Endothelial cell (in vitro differentiated cells): ENCODE results near the gene FBXO27. TPM values are rescaled to one million over a fixed set of nuclear protein-coding genes. Genes with fewer than 3 reads are reported as not detected.

Experiments used
- DNase-seq: peaks from one replicate; pipeline ENCODE4 v3.0.0; 2021; ENCODE audit warnings: low spot score
- H3K27ac Mint-ChIP-seq: one replicate; pipeline ENCODE4 v1.8.0; 2021; ENCODE audit warnings: mixed read lengths, inconsistent platforms; ENCODE audit not compliant: unreplicated experiment
- H3K27me3 Mint-ChIP-seq: one replicate; pipeline ENCODE4 v1.8.0; 2021; ENCODE audit warnings: mild to moderate bottlenecking, moderate library complexity, mixed read lengths, inconsistent platforms; ENCODE audit not compliant: unreplicated experiment
- H3K36me3 Mint-ChIP-seq: one replicate; pipeline ENCODE4 v1.8.0; 2021; ENCODE audit warnings: mild to moderate bottlenecking, low read depth, mixed read lengths, inconsistent platforms; ENCODE audit not compliant: unreplicated experiment
- H3K4me1 Mint-ChIP-seq: one replicate; pipeline ENCODE4 v1.8.0; 2021; ENCODE audit warnings: mild to moderate bottlenecking, mixed read lengths, inconsistent platforms; ENCODE audit not compliant: unreplicated experiment
- H3K4me3 Mint-ChIP-seq: one replicate; pipeline ENCODE4 v1.8.0; 2021; ENCODE audit warnings: mild to moderate bottlenecking, mixed read lengths, inconsistent platforms; ENCODE audit not compliant: unreplicated experiment
- H3K9me3 Mint-ChIP-seq: one replicate; pipeline ENCODE4 v1.8.0; 2021; ENCODE audit warnings: mixed read lengths, inconsistent platforms; ENCODE audit not compliant: unreplicated experiment
- CTCF ChIP-seq: fragments of 200-600 bp; sonication (generic); IDR thresholded peaks from one replicate; pipeline ENCODE4 v1.5.0; 2021; ENCODE audit warnings: antibody characterized with exemption; ENCODE audit not compliant: unreplicated experiment
- total RNA-seq: library from RNA; stranded (reverse); fragmentation: NEBNext Ultra II Directional; extraction: Animal tissue kit (Norgen Biotek cat#: 25700); gene quantifications from one replicate; pipeline ENCODE4 v1.2.1, GENCODE V29; 2021; ENCODE audit not compliant: unreplicated experiment

FBXO27 gene
- total RNA-seq, 1 donor from 2014 or later, result 4.0 TPM

GRCh38 chr19:39038098-39038497, 5.7 kb upstream of the FBXO27 start:
- DNase-seq, result peak; percentile 41
- no peaks in the 10 kb centered on the region for H3K36me3 Mint-ChIP-seq
- no peak overlapping the region for H3K27ac Mint-ChIP-seq
- TF ChIP-seq CTCF, result no peak
- H3K4me3 Mint-ChIP-seq, result no peak overlapping the region
- H3K27me3 Mint-ChIP-seq, result no peaks in the 10 kb centered on the region
- no peaks in the 10 kb centered on the region for H3K4me1 Mint-ChIP-seq
- no peaks in the 10 kb centered on the region for H3K9me3 Mint-ChIP-seq

- TF ChIP-seq CTCF, result no peak
- no peaks in the 10 kb centered on the region for H3K36me3 Mint-ChIP-seq
- no peak overlapping the region for H3K27ac Mint-ChIP-seq
- H3K9me3 Mint-ChIP-seq, result no peaks in the 10 kb centered on the region
- DNase-seq, result no peak
- H3K4me1 Mint-ChIP-seq, result no peaks in the 10 kb centered on the region
- no peak overlapping the region for H3K4me3 Mint-ChIP-seq
- H3K27me3 Mint-ChIP-seq, result no peaks in the 10 kb centered on the region
Observed at GRCh38 chr19:39037194-39037593, 4.8 kb upstream of the FBXO27 start.

- DNase-seq, result no peak
- no peaks in the 10 kb centered on the region for H3K36me3 Mint-ChIP-seq
- H3K9me3 Mint-ChIP-seq, result no peaks in the 10 kb centered on the region
- H3K27ac Mint-ChIP-seq, result no peak overlapping the region
- no peak for TF ChIP-seq CTCF
- no peak overlapping the region for H3K4me3 Mint-ChIP-seq
- H3K27me3 Mint-ChIP-seq, result no peaks in the 10 kb centered on the region
- no peaks in the 10 kb centered on the region for H3K4me1 Mint-ChIP-seq
Observed at GRCh38 chr19:39036581-39036980, 4.2 kb upstream of the FBXO27 start.

- peaks cover 11% of the 10 kb centered on the region for H3K36me3 Mint-ChIP-seq
- no peaks in the 10 kb centered on the region for H3K4me1 Mint-ChIP-seq
- no peak overlapping the region for H3K27ac Mint-ChIP-seq
- no peaks in the 10 kb centered on the region for H3K27me3 Mint-ChIP-seq
- H3K9me3 Mint-ChIP-seq, result peaks cover 4% of the 10 kb centered on the region
- peak overlapping the region; percentile 76 for H3K4me3 Mint-ChIP-seq
- DNase-seq, result peak; percentile 79
- no peak for TF ChIP-seq CTCF
Observed at GRCh38 chr19:39031368-39032062, 834 bp downstream of the FBXO27 start.

GRCh38 chr19:39030854-39031367, 1.4 kb downstream of the FBXO27 start:
- no peaks in the 10 kb centered on the region for H3K27me3 Mint-ChIP-seq
- DNase-seq, result no peak
- peaks cover 4% of the 10 kb centered on the region for H3K9me3 Mint-ChIP-seq
- H3K4me1 Mint-ChIP-seq, result no peaks in the 10 kb centered on the region
- no peak overlapping the region for H3K27ac Mint-ChIP-seq
- no peak for TF ChIP-seq CTCF
- peak overlapping the region; percentile 76 for H3K4me3 Mint-ChIP-seq
- H3K36me3 Mint-ChIP-seq, result peaks cover 12% of the 10 kb centered on the region
